ENCODE results near the gene CADM1. TPM values are rescaled to one million over a fixed set of nuclear protein-coding genes. Genes with fewer than 3 reads are reported as not detected.

Gene CADM1
- total and polyA plus RNA-seq, 9 of the 15 experiments (the other 6 are each of a cell fraction or from before 2014, with no cell fraction given): 0.42 TPM; not detected in 8

DNA sequence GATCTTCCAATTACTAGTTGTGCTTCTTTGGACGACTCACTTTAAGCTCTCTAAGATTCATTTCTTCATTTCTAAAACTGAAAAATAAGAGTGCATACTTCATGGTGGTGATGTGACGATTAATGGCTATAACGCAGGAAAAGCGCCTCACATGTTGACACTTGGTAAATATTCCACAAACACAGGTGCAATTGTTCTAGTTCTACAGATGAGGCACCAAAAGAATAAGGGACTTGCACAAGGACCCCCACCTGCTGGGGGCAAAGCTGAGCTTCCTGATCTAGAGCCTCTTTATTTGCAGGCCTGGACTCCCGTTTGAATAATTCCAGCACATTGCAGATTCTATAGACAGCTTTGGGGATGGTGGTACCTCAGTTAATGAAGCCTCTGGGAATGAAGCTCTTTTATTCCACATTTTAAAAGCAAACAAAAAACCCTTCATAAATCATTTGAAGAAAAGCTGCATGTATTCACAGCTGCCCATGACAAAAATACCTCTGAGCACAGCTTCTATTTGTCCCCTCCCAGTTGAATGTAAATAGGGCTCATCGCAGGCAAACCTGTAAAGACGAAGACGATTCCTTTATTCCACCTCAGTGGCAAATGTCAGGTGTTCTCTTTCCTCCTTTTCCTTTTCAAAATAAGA, 14.9 kb upstream of the CADM1 start:
- Histone ChIP-seq H3K9ac (ENCODE audit: insufficient read depth in 1 of 2, low read depth in 2 of 2, low read length in 2 of 2) (no peak overlapping the region), H3K4me2 (ENCODE audit: insufficient read depth, low read length) (no peak overlapping the region), H2AFZ (ENCODE audit: low read depth, low read length) (no peak overlapping the region), H3K4me1 (replicated peaks in 1 of 2; ENCODE audit: control insufficient read depth in 2 of 2, insufficient read depth in 2 of 2, low read length in 2 of 2) (no peaks in the 10 kb centered on the region), H3K79me2 (ENCODE audit: control insufficient read depth, insufficient read depth, low read length) (no peaks in the 10 kb centered on the region), H3K27me3 (ENCODE audit: control insufficient read depth in 2 of 2, insufficient read depth in 2 of 2, low read length in 2 of 2) (no peaks in the 10 kb centered on the region), H4K20me1 (replicated peaks; ENCODE audit: control insufficient read depth, insufficient read depth, low read length) (no peaks in the 10 kb centered on the region), H3K9me1 (ENCODE audit: control insufficient read depth, insufficient read depth, low read length) (no peaks in the 10 kb centered on the region), H3K4me3 (no peak overlapping the region), H3K36me3 (ENCODE audit: control insufficient read depth, insufficient read depth, low read length) (no peaks in the 10 kb centered on the region), H3K27ac (ENCODE audit: extremely low read depth, low read depth, low read length) (no peak overlapping the region), H3K9me3 (replicated peaks; ENCODE audit: control insufficient read depth, insufficient read depth, low read depth, low read length) (no peaks in the 10 kb centered on the region)
- BruUV-seq (replicated peaks): no TSS peak
- TF ChIP-seq YBX1 (IDR thresholded peaks at IDR 0.05): no peak
- no peak for TF ChIP-seq MAFG (tag; conservative IDR thresholded peaks at IDR 0.05)
- no peak for TF ChIP-seq SREBF1 (IDR thresholded peaks at IDR 0.05; ENCODE audit: borderline replicate concordance, low read depth, low read length)
- TF ChIP-seq ZBTB5 (IDR thresholded peaks at IDR 0.05): no peak
- intact Hi-C loops (cut with micrococcal nuclease): no loop called here
- ChIA-PET CTCF (ENCODE audit: low intra/inter-chr PET ratio) (no interaction called here), POLR2A (no interaction called here)
- DNase-seq (ENCODE audit: extremely low read depth in 1 of 4, low spot score in 3 of 4) (no peak), FAIRE-seq (no peak), ATAC-seq (no peak)
- in situ Hi-C loops (cut with MboI): no loop called here
- WGBS (ENCODE audit: insufficient coverage, low coverage, missing lambda C conversion rate): 1% methylated on average over 7 of the region's 8 CpGs

Data from K562 (cell line).